Vagina (tissue), 2 donors: ENCODE results near the gene AKR1C1. TPM values are rescaled to one million over a fixed set of nuclear protein-coding genes. Genes with fewer than 3 reads are reported as not detected.

ENCODE experiments used
- DNase-seq, 2 donors: peaks; one replicate each; pipeline ENCODE4 v3.0.0-alpha.2; 2017; ENCODE audit errors: extremely low spot score in 2 of 2
- H3K27ac ChIP-seq: fragments of 200-600 bp; sonication (generic); one replicate; pipeline ENCODE4 v1.5.1; 2019
- H3K27me3 ChIP-seq: fragments of 200-600 bp; sonication (generic); one replicate; pipeline ENCODE4 v1.5.1; 2019
- H3K36me3 ChIP-seq, 2 donors: fragments of 200-600 bp; sonication (generic); one replicate each; pipeline ENCODE4 v1.5.1; 2017 to 2019
- H3K4me1 ChIP-seq: fragments of 200-600 bp; sonication (generic); one replicate; pipeline ENCODE4 v1.5.1; 2019
- H3K4me3 ChIP-seq, 2 donors: fragments of 200-600 bp; sonication (generic); 1 replicate in 1 of 2; 2 replicates in 1 of 2; pipeline ENCODE4 v1.5.1; 2016 to 2019
- H3K9me3 ChIP-seq: fragments of 200-600 bp; sonication (generic); one replicate; pipeline ENCODE4 v1.5.1; 2019
- CTCF ChIP-seq, 3 experiments: fragments of 450-650 bp in 2 of 3; fragments of 200-600 bp in 1 of 3; sonication (generic) in 1 of 3; IDR thresholded peaks; one replicate each; pipeline ENCODE4 v1.5.1; 2017 to 2019; ENCODE audit warnings: antibody characterized with exemption in 3 of 3, mild to moderate bottlenecking in 2 of 3, moderate library complexity in 2 of 3
- POLR2A ChIP-seq, 2 donors: fragments of 450-650 bp; IDR thresholded peaks; one replicate each; pipeline ENCODE4 v1.6.1; 2017; ENCODE audit warnings: antibody characterized with exemption in 2 of 2, mild to moderate bottlenecking in 2 of 2, moderate library complexity in 2 of 2
- POLR2AphosphoS5 ChIP-seq, 2 donors: sonication (generic); formaldehyde crosslinking; IDR thresholded peaks; one replicate each; pipeline ENCODE4 v1.9.0; 2017; ENCODE audit warnings: antibody characterized with exemption in 2 of 2, mild to moderate bottlenecking in 2 of 2, low read depth in 1 of 2; ENCODE audit not compliant: insufficient read depth in 1 of 2
- intact Hi-C: fragments of 100-400 bp; cut with DNase I; formaldehyde crosslinking; loops from one replicate; pipeline ENCODE4 v1.15.1; 2023
- total RNA-seq: library from RNA; depleted of rRNA; stranded (reverse); fragments of >200 nt; gene quantifications from one replicate; pipeline ENCODE4 v1.2.3, GENCODE V29; 2016

Gene AKR1C1
- total RNA-seq, 1 donor from 2014 or later: 73.7 TPM

- no peak for DNase-seq
- H3K36me3 ChIP-seq: peaks cover 0 to 4% of the 10 kb centered on the region in 2 donors
- no peak overlapping the region for H3K4me3 ChIP-seq
- TF ChIP-seq POLR2A (IDR thresholded peaks at IDR 0.05) (no peak), CTCF (IDR thresholded peaks at IDR 0.05) (no peak), POLR2AphosphoS5 (IDR thresholded peaks at IDR 0.05; ENCODE audit: insufficient read depth in 1 of 2, low read depth in 1 of 2) (no peak)
- no peak overlapping the region for H3K27ac ChIP-seq
- H3K9me3 ChIP-seq: no peaks in the 10 kb centered on the region
- no peaks in the 10 kb centered on the region for H3K27me3 ChIP-seq
- intact Hi-C loops: no loop called here
- peaks cover 10% of the 10 kb centered on the region for H3K4me1 ChIP-seq
Observed at GRCh38 chr10:4980793-4981192, 17.6 kb downstream of the AKR1C1 start.

- Histone ChIP-seq H3K9me3 (no peaks in the 10 kb centered on the region), H3K36me3 (peaks cover 0 to 4% of the 10 kb centered on the region in 2 donors), H3K4me1 (peaks cover 10% of the 10 kb centered on the region), H3K27me3 (no peaks in the 10 kb centered on the region), H3K4me3 (no peak overlapping the region), H3K27ac (no peak overlapping the region)
- intact Hi-C loops: no loop called here
- TF ChIP-seq POLR2AphosphoS5 (IDR thresholded peaks at IDR 0.05; ENCODE audit: insufficient read depth in 1 of 2, low read depth in 1 of 2) (no peak), CTCF (IDR thresholded peaks at IDR 0.05) (peak in 2 of 3 experiments; percentile 21 to 30), POLR2A (IDR thresholded peaks at IDR 0.05) (no peak)
- DNase-seq: no peak
Observed at GRCh38 chr10:4981722-4982471, 18.7 kb downstream of the AKR1C1 start.

GRCh38 chr10:4982764-4983226, 19.6 kb downstream of the AKR1C1 start:
- H3K4me1 ChIP-seq: peaks cover 10% of the 10 kb centered on the region
- DNase-seq: no peak
- TF ChIP-seq CTCF (IDR thresholded peaks at IDR 0.05) (no peak), POLR2AphosphoS5 (IDR thresholded peaks at IDR 0.05; ENCODE audit: insufficient read depth in 1 of 2, low read depth in 1 of 2) (no peak), POLR2A (IDR thresholded peaks at IDR 0.05) (no peak)
- no peaks in the 10 kb centered on the region for H3K9me3 ChIP-seq
- H3K36me3 ChIP-seq: peaks cover 0 to 4% of the 10 kb centered on the region in 2 donors
- no peaks in the 10 kb centered on the region for H3K27me3 ChIP-seq
- intact Hi-C loops: no loop called here
- H3K4me3 ChIP-seq: no peak overlapping the region
- H3K27ac ChIP-seq: no peak overlapping the region

DNA sequence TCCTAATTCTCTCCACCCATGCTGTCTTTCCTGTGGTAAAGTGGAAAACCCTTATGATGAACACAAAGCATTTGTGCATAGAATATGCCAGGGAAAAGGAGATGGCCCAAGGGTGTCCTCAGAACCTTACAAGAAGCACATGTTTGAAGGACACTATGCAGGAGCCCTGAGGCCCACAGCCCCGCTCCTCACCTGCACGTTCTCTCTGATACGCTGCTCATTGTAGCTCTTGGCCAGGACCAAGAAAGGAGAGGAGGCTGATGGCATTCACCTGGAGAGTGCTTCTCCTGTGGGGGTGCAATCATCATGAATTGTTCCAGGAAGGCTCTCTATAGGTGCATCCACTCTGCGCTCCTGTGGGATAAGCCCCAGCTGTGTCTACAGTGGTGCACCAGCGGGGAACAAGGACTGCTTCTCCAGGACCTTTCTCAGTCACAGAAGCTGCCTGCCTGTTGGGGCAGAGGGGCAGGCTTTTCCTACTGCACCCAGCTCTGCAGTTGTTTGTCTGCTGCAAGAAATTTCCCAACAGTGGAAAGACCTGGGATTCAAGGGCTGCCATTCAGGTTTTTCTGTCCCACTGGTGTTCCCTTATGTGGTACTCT, 20.5 kb downstream of the AKR1C1 start:
- peaks cover 0 to 4% of the 10 kb centered on the region in 2 donors for H3K36me3 ChIP-seq
- peaks cover 10% of the 10 kb centered on the region for H3K4me1 ChIP-seq
- TF ChIP-seq POLR2AphosphoS5 (IDR thresholded peaks at IDR 0.05; ENCODE audit: insufficient read depth in 1 of 2, low read depth in 1 of 2) (no peak), POLR2A (IDR thresholded peaks at IDR 0.05) (no peak), CTCF (IDR thresholded peaks at IDR 0.05) (no peak)
- no peak for DNase-seq
- H3K4me3 ChIP-seq: no peak overlapping the region
- intact Hi-C loops: no loop called here
- H3K27me3 ChIP-seq: no peaks in the 10 kb centered on the region
- no peaks in the 10 kb centered on the region for H3K9me3 ChIP-seq
- no peak overlapping the region for H3K27ac ChIP-seq

DNA sequence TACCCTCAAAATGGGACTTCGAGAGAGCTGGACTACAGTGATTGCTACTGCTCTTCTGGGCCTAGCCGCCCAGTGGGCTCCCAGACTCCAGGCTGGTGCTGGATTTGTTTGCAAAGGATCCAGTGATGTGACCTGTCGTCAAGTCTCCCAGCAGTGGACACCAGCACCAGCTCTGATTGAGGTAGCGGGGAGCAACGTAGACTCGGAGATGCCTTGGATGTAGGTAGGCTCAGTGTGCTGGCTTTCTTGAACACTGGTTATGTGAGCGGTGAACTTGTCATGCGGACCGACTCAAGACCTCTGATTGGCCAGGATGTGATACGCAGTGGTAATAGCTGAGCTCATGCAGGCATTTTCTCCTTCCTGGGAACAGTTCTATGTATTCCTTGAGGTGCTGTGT, 21.0 kb downstream of the AKR1C1 start:
- no peaks in the 10 kb centered on the region for H3K36me3 ChIP-seq
- TF ChIP-seq CTCF (IDR thresholded peaks at IDR 0.05) (no peak), POLR2AphosphoS5 (IDR thresholded peaks at IDR 0.05; ENCODE audit: insufficient read depth in 1 of 2, low read depth in 1 of 2) (no peak), POLR2A (IDR thresholded peaks at IDR 0.05) (no peak)
- H3K4me1 ChIP-seq: peaks cover 10% of the 10 kb centered on the region
- no peak overlapping the region for H3K27ac ChIP-seq
- no peak overlapping the region for H3K4me3 ChIP-seq
- no peaks in the 10 kb centered on the region for H3K27me3 ChIP-seq
- H3K9me3 ChIP-seq: no peaks in the 10 kb centered on the region
- DNase-seq: no peak
- intact Hi-C loops: no loop called here
